Heart left ventricle (tissue), 13 donors: ENCODE results near the gene ING1.

Experiments
- POLR2A ChIP-seq, 2 donors: fragments of 450-650 bp; IDR thresholded peaks; one replicate each; pipeline ENCODE4 v1.6.1; 2017; ENCODE audit warnings: antibody characterized with exemption in 2 of 2, mild to moderate bottlenecking in 2 of 2, moderate library complexity in 2 of 2
- TF ChIP-seq, protein P1 (sequence below), 12 donors: fragments of 200-600 bp; sonication (generic) in 4 of 12; IDR thresholded peaks; one replicate each; pipeline versions ENCODE4 v1.5.0 to v1.8.0; 2018 to 2022; ENCODE audit warnings: antibody characterized with exemption in 12 of 12, mild to moderate bottlenecking in 5 of 12
- donor health status: ischemic (EF 13 %, LVEDD 7.1; RV severe dilation, severe dysfunction).
- donor health status: DM: no; HTN: yes; CAD: no.
- donor health status: DM: no; HTN: no; CAD: no.
- donor health status: ischemic (EF 25% LVEDD 6.9; RV normal size, moderate dysfunction).
- donor health status: ischemic (EF 25% LVEDD 5.7; RV mildly dilated, moderate dysfunction).
- donor health status: ischemic (EF 35%, LVEDD 5.7; RV mildly dilated, moderate dysfunction).
- donor health status: nonischemic (EF 11% LVEDD 7.7; RV severe dilation, severe dysfunction).
- donor health status: DM: yes; HTN: yes; CAD: no.
- donor health status: PGD.
- donor health status: ischemic (EF 29% LVEDD 5.4; RV normal size, mild dysfunction).
- donor health status: nonischemic (EF 23%, LVEDD 6.1; RV moderate dilation, normal function).

DNA sequence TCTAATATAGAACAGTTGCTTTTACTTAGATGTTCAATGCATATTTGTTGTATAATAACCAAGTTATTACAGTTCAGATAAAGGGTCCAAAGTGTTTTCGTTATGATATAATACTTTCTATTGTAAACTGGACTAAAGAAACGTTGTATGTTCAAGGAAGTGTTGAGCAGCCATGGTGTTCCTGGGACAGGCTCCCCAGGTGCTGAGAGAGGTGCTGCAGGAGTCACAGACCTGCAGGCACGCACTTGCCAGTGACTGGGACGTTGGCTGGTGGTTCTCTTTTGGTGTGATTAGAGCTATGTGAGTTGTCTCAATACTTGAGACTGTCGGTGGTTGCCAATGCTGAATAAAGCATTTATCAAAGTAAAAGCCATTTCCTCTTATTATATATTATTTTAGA, 9.5 kb downstream of the ING1 start:
- TF ChIP-seq, protein P1, sequence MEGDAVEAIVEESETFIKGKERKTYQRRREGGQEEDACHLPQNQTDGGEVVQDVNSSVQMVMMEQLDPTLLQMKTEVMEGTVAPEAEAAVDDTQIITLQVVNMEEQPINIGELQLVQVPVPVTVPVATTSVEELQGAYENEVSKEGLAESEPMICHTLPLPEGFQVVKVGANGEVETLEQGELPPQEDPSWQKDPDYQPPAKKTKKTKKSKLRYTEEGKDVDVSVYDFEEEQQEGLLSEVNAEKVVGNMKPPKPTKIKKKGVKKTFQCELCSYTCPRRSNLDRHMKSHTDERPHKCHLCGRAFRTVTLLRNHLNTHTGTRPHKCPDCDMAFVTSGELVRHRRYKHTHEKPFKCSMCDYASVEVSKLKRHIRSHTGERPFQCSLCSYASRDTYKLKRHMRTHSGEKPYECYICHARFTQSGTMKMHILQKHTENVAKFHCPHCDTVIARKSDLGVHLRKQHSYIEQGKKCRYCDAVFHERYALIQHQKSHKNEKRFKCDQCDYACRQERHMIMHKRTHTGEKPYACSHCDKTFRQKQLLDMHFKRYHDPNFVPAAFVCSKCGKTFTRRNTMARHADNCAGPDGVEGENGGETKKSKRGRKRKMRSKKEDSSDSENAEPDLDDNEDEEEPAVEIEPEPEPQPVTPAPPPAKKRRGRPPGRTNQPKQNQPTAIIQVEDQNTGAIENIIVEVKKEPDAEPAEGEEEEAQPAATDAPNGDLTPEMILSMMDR (IDR thresholded peaks at IDR 0.05): no peak
- TF ChIP-seq POLR2A (IDR thresholded peaks at IDR 0.05): no peak
